Fibroblast of upper back skin (primary cell): ENCODE results near the gene TCAF1.
"Not testable (repeated sequence)": the region's sequence is repeated elsewhere in the genome, so short reads cannot be mapped to it uniquely, and the experiment has no call there.

Experiments
- DNase-seq: peaks from one replicate; pipeline ENCODE4 v3.0.0-alpha.2; 2013

TCAF1 gene

GRCh38 chr7:143855443-143855842, 46.5 kb downstream of the TCAF1 start:
- not testable (repeated sequence) for DNase-seq

- DNase-seq: no peak
Measured at GRCh38 chr7:143850682-143851081, 51.3 kb downstream of the TCAF1 start.

DNA sequence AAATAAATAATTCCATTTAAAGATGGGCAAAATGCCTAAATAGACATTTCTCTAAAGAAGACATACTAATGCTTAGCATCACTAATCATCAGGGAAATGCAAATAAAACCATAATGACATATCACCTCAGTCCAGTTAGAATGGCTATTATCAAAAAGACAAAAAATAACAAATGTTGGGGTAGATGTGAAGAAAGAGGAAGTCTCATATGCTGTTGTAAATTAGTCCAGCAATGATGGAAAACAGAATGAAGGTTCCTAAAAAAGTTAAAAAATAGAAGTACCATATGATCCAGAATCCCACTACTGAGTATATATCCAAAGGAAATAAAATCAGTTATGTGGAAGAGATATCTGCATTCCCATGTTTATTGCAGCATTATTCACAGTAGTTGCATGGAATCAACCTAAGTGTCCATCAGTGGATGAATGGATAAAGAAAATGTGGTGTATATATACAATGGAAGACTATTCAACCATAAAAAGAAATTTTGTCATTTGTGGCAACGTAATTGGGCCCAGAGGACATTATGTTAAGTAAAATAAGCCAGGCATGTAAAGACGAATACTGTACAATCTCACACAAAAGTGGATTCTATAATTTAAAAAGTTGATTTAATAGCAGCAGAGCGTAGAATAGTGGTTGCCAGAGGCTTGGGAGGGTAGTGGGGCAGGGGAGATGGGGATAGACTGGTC, 52.0 kb downstream of the TCAF1 start:
- DNase-seq: no peak

- no peak for DNase-seq
Measured at GRCh38 chr7:143848192-143848591, 53.8 kb downstream of the TCAF1 start.

DNA sequence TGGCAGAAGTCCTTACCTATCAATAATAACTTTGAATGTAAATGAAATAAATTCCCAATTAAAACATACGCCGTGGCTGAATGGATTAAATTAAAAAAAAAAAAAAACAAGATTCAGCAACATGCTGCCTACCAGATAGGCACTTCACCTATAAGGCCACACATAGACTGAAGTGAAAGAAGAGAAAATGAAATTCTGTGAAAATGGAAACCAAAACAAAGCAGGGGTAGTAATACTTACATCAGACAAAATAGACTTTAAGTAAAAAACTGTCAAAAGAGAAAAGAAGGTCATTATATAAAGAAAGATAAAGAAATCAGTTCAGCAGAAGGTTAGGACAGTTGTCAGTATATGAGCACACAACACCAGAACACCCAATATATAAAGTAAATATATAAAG, 55.3 kb downstream of the TCAF1 start:
- DNase-seq: no peak

DNA sequence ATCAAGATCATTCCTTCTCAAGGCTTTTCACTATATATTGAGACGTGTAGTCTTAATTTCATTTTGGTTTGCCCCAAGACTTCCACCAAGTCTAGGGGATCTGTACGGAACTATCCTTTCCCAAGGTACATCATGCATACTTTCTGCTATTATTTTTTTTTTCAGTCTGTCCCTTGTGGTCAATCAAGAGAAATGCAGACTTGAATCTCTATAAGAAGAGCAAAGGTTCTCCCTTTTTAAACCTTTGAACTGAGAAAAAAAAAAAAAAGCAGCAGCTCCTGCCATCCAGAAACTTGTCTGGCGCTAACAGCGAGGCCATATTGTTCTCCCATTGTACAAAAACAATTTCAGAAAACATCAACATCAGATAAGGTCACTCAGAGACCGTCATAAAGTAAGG, 60.3 kb downstream of the TCAF1 start:
- DNase-seq: not testable (repeated sequence)

- DNase-seq: not testable (repeated sequence)
Measured at GRCh38 chr7:143840062-143840461, 61.9 kb downstream of the TCAF1 start.

DNA sequence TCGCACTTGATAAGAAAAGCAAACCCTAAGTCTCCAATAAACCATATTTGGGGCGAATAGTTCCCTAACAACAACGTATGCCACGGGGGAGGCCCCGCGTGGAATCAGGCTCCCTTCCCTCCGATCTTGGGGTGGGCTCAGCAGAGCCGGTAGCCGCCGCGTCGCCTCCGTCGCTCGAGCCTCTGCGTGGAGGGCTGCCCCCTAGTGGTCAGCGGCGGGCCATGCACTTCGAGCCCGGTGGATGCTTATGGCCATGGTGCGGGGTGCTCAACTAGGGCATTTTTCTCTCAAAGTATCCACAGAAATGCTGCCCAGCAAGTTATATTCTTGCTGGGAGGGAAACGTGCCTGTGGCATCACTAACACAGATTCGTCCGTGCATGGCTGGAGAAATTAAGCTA, 64.8 kb downstream of the TCAF1 start:
- DNase-seq: not testable (repeated sequence)

GRCh38 chr7:143836622-143837021, 65.4 kb downstream of the TCAF1 start:
- DNase-seq: not testable (repeated sequence)

GRCh38 chr7:143836088-143836487, 65.9 kb downstream of the TCAF1 start:
- not testable (repeated sequence) for DNase-seq

GRCh38 chr7:143826578-143826977, 75.4 kb downstream of the TCAF1 start:
- DNase-seq: not testable (repeated sequence)

- DNase-seq: not testable (repeated sequence)
Measured at GRCh38 chr7:143824295-143825135, 77.5 kb downstream of the TCAF1 start.

DNA sequence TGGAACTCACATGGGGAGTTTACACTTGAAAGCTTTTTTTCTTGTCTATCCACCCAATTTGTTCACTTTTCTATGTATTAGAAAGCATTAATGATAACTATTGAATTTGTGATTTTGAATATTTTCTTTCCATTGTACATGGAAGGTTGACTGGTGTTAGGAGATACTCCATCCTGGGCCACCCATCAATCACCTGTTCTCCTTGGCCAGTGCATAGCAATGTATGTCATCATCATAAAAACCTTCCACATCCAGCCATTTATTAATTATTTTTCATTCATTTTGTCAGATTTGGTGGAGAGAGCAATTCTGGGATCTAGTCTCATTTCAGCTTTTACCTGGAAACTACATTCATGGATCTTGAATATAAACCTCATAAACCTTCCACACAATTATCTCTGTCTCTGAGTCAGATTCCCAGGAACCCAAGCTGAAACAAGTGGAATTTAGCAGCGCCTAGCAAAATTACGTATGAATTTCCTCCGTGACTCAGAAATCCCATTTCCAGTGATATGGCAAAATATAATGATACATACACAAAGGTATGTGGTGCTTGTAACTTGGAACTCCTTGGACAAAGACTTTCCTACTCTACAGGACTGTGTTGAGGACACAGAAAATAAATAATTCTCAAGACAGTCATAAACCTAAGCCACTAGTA, 78.2 kb downstream of the TCAF1 start:
- not testable (repeated sequence) for DNase-seq

GRCh38 chr7:143821392-143822277, 80.3 kb downstream of the TCAF1 start:
- DNase-seq: not testable (repeated sequence)

- DNase-seq: not testable (repeated sequence)
Measured at GRCh38 chr7:143817873-143818272, 84.1 kb downstream of the TCAF1 start.

GRCh38 chr7:143816471-143817133, 85.4 kb downstream of the TCAF1 start:
- not testable (repeated sequence) for DNase-seq

DNA sequence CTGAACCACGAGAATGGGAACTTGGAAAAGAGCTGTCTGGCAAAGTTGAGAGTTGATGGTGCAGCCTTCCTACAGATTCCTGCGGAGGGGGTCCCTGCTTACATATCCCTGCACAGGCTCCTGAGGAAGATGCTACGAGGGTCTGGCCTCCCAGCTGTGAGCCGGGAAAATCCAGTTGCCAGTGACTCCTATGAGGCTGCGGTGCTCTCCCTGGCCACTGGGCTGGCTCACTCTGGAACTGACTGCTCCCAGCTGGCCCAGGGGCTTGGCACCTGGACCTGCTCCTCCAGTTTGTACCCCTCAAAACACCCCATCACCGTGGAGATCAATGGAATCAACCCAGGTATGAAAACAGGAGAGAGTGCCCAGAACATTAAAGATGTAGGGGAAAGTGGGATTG, 91.3 kb downstream of the TCAF1 start:
- not testable (repeated sequence) for DNase-seq

DNA sequence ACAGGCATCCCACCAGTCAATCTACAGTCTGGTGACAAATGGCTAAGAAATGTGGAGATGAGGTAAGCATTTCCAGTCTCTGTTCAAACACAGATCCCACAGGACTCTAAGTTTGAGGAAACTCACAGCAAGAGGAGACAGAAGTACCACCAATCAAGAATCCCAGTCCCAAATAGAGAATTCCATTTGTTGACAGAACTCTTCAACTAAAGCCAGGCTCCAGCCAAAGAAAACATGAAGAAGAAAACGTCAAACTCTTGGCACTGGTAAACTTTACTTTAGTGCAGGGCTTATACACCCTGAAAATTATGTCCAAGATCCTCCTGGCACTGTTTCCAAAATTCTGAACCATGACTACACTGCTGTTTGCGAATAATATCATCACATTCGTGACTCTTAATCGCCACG, 95.3 kb downstream of the TCAF1 start:
- DNase-seq: not testable (repeated sequence)
